Measurements from ENCODE around the gene SRBD1.

Gene SRBD1

GRCh38 chr2:45631955-45632354, 20.9 kb upstream of the SRBD1 start:
- DNase-seq (ENCODE audit: low read depth in 3 of 3), result no peak

- DNase-seq (ENCODE audit: low read depth in 3 of 3), result no peak
Observed at GRCh38 chr2:45631319-45631718, 20.3 kb upstream of the SRBD1 start.

GRCh38 chr2:45629971-45630370, 18.9 kb upstream of the SRBD1 start:
- DNase-seq (ENCODE audit: low read depth in 3 of 3), result no peak

- no peak for DNase-seq (ENCODE audit: low read depth in 3 of 3)
Observed at GRCh38 chr2:45627911-45628310, 16.8 kb upstream of the SRBD1 start.

GRCh38 chr2:45626387-45627221, 15.5 kb upstream of the SRBD1 start:
- DNase-seq (ENCODE audit: low read depth in 3 of 3), result no peak

GRCh38 chr2:45625824-45626223, 14.8 kb upstream of the SRBD1 start:
- no peak for DNase-seq (ENCODE audit: low read depth in 3 of 3)

GRCh38 chr2:45623098-45623497, 12.0 kb upstream of the SRBD1 start:
- DNase-seq (ENCODE audit: low read depth in 3 of 3), result no peak

GRCh38 chr2:45622336-45623075, 11.4 kb upstream of the SRBD1 start:
- DNase-seq (ENCODE audit: low read depth in 3 of 3), result no peak

GRCh38 chr2:45617496-45617895, 6.4 kb upstream of the SRBD1 start:
- DNase-seq (ENCODE audit: low read depth in 3 of 3), result no peak

- DNase-seq (ENCODE audit: low read depth in 3 of 3), result no peak
Observed at GRCh38 chr2:45616658-45617411, 5.8 kb upstream of the SRBD1 start.

GRCh38 chr2:45614871-45615415, 3.9 kb upstream of the SRBD1 start:
- no peak for DNase-seq (ENCODE audit: low read depth in 3 of 3)

- no peak for DNase-seq (ENCODE audit: low read depth in 3 of 3)
Observed at GRCh38 chr2:45614330-45614729, 3.3 kb upstream of the SRBD1 start.

GRCh38 chr2:45612731-45613130, 1.7 kb upstream of the SRBD1 start:
- no peak for DNase-seq (ENCODE audit: low read depth in 3 of 3)

GRCh38 chr2:45612285-45612684, 1.2 kb upstream of the SRBD1 start:
- no peak for DNase-seq (ENCODE audit: low read depth in 3 of 3)

GRCh38 chr2:45610281-45611019, 617 bp downstream of the SRBD1 start:
- peak; percentile 7 to 25 (median 12) for DNase-seq (ENCODE audit: low read depth in 3 of 3)

GRCh38 chr2:45607701-45608100, 3.4 kb downstream of the SRBD1 start:
- no peak for DNase-seq (ENCODE audit: low read depth in 3 of 3)

- no peak for DNase-seq (ENCODE audit: low read depth in 3 of 3)
Observed at GRCh38 chr2:45606796-45607195, 4.3 kb downstream of the SRBD1 start.

- DNase-seq (ENCODE audit: low read depth in 3 of 3), result no peak
Observed at GRCh38 chr2:45605116-45605515, 6.0 kb downstream of the SRBD1 start.

- no peak for DNase-seq (ENCODE audit: low read depth in 3 of 3)
Observed at GRCh38 chr2:45602624-45603023, 8.4 kb downstream of the SRBD1 start.

GRCh38 chr2:45598545-45598944, 12.5 kb downstream of the SRBD1 start:
- DNase-seq (ENCODE audit: low read depth in 3 of 3), result no peak

GRCh38 chr2:45596761-45597160, 14.3 kb downstream of the SRBD1 start:
- no peak for DNase-seq (ENCODE audit: low read depth in 3 of 3)
